ENCODE data around the gene THEMIS.
"Not testable (repeated sequence)": the region's sequence is repeated elsewhere in the genome, so short reads cannot be mapped to it uniquely, and the experiment has no call there.

Gene THEMIS, protein sequence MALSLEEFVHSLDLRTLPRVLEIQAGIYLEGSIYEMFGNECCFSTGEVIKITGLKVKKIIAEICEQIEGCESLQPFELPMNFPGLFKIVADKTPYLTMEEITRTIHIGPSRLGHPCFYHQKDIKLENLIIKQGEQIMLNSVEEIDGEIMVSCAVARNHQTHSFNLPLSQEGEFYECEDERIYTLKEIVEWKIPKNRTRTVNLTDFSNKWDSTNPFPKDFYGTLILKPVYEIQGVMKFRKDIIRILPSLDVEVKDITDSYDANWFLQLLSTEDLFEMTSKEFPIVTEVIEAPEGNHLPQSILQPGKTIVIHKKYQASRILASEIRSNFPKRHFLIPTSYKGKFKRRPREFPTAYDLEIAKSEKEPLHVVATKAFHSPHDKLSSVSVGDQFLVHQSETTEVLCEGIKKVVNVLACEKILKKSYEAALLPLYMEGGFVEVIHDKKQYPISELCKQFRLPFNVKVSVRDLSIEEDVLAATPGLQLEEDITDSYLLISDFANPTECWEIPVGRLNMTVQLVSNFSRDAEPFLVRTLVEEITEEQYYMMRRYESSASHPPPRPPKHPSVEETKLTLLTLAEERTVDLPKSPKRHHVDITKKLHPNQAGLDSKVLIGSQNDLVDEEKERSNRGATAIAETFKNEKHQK

DNA sequence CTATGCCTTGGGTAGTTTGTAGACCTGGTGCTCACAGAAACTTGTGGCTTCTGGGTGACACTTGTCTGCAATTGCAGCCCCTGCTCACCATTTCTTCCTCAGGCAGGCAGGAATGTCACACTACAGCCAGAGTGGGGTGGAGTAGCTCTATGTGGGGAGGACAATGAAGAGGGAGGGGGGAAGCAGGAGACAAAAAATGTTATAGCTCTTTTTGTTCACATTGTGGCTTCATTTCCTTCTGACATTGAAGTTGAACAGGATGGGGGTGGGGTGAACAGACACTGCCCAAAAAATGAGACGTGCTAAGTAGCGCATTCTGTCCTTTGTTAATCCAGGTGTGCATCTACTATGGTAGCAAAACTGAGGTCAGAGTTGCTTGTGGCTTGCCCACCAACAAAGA, at the start of gene THEMIS:
Gene THEMIS (minus strand): TSS at position 124 of the 400 bp plus-strand sequence. CDS start 126 bp downstream, outside the sequence.
- DNase-seq = no peak

DNA sequence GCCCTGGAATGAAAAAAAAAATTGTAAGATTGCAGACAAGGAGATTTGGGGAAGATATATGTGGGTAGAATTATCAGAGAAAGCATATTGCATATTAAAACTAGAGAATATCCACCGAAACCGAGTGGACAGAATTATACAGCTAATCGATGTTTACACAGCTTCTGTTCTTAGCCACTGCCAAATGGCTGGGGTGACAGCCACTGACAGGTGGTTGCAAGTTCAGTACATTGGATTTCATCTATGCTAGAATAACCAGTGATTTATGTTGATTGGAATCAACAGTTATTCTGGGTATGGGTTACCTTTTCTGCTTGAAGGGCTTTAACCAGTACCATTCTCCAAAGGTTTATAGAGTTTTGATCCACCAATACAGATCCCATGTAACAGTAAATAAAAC, 48.4 kb upstream of the THEMIS start:
- DNase-seq = no peak

DNA sequence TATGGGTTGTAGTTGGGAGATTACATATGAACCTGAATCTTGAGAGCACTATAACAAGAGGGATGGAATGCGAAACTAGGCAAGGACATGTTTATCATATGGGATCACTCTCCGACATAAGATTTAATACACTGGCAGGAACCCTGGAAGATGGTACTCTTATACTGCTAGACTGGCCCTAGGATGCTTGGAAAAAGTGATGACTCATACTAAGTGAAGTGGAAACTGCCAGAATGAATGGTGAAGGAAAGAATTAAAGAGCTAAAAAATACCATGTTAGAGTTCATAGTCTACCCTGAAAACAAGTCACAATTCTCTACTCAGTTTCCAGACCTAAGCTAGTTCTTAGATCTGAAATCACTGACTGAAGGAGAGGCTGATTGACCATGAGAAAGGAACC, 45.5 kb upstream of the THEMIS start:
- no peak for DNase-seq

DNA sequence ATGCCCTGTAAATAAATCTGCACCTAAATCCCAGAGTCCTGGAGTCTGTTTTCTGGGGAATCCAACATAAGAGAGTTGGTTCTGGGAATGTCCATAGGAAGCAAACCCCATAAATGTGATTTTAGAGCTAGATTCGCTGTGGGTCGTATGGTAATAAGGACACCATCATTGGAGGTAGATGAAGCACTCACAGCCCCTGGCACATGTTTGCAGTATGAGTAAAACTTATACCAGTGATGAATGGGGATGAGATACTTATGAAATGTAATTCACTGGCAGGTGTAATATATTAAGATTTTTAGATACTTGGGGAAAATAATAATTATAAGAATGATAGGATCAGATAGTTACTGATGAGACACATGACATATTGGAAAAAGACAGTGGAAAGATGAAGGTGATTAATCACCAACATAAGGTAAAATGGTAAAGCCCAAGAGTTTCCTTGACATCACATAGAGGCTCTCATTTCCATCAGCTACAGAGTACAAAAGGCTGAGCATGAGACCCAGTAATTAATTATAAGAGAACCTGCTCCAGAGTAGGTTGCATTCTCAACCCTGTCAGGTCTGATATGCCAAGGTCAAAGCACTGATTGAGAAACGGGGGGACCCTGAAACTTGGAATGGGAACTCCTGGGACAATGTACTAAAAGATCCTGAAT, 44.7 kb upstream of the THEMIS start:
- no peak for DNase-seq

DNA sequence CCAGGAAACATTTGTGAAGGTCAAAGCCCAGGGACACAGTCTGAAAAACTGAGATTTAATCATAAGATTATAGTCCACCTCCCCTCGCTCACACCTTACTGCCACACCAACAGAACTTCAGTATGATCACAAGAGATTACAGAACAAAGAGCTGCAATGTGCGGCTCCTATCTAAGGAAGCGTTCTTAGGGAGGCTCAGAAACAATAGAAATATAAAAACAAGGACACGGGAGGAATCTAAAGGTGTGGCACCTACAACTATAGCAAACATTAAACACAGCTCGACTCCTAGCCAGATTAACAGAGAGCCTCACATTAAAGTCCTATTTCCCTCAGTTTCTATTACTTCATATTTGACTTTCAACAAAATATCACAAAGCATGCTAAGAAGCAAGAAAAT, 40.4 kb upstream of the THEMIS start:
- no peak for DNase-seq

DNA sequence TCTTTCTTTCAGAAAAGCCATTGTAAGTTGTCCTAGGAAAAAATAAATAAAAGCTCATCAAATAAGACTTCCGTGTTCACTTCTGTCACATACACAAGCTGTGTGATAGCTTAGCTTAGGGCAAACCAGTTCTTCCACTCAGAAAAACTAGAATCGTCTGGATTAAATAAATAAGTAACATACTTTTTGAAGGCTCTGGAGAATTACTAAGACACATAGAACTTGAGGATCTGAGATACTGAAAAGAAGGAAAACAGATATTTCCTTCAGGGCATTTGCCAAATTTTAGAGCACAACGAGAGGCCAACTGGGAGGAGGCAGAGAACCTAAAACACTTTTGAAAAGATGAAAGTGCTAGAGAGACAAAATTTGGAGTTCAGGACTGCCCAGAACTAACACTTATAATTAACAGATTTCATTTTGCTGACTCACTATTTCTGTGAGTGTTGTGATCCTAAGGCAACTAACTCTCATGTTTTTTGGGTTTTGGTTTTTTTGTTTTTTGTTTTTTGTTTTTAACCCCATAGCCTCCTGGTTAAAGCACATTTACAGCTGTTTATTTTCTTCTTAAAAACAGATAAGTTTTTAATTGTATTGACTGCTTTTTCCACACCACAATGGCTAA, 38.7 kb upstream of the THEMIS start:
- peak; percentile 18 for DNase-seq

DNA sequence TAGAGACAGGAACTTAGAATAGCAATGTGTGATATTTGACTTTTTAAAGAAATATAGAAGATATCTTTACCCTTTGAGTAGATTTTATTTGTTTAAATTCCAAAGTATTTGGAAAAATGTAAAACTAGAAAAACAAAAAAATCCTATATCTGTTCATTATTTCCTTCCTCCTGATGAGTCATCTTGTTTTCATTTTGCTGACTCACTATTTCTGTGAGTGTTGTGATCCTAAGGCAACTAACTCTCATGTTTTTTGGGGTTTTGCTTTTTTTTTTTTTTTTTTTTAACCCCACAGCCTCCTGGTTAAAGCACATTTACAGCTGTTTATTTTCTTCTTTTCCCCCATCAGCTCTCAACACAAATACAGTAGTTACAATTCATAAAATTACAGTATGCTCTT, 37.8 kb upstream of the THEMIS start:
- peak; percentile 64 for DNase-seq

DNA sequence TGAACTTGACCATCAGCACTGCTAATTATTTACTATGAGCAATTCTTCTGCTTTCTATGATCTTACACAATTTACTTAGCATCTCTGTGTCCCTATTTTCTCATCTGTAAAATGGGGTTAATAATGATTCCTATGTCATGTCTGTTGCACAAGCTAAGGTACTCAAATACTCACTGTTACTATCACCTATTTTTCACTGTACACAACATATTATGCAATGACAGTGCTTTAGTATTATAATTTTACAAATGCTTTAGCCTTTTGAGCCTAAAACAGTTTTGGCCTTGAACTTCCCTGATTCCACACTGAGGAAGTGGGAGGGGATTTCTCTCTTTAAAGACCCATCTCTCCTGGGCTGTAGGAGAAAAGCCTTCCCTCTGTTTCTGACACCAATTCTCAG, 36.9 kb upstream of the THEMIS start:
- DNase-seq = no peak

DNA sequence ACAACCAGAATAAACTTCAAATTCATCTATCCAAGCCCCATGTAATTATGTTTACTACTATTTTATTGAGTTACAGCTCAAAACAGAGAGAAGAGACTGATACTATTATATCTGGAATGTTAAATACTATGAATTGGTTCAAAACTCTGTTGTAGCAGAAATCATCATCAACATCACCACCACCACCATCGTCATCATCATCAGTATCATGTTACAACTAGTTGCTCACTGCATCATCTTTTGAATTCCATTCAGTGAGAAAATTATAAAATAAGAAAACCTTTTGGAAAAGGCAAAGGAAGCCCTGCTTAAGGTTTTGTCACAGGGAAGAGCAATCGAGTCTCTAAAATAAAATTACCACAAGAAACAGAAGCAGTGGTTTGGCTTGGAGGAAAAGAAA, 36.2 kb upstream of the THEMIS start:
- DNase-seq = no peak

DNA sequence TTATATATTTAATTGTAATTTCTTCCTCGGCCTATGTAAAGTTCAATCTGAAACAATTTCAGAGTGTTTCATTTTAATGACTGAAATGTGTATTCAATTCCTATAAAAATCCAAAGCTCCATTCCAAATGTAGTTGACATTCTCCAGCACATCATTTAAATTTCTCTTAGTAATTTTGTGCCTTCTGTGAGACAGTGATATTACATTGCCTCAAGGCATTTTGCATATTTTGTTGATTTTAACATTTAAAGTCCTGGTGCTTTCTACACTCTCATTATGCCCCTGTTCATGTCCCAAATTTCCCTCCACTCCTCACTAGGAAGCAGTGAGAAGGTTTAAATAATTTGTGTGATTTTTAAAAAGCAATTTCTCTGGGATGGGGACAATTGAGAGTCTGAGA, 34.1 kb upstream of the THEMIS start:
- no peak for DNase-seq

DNA sequence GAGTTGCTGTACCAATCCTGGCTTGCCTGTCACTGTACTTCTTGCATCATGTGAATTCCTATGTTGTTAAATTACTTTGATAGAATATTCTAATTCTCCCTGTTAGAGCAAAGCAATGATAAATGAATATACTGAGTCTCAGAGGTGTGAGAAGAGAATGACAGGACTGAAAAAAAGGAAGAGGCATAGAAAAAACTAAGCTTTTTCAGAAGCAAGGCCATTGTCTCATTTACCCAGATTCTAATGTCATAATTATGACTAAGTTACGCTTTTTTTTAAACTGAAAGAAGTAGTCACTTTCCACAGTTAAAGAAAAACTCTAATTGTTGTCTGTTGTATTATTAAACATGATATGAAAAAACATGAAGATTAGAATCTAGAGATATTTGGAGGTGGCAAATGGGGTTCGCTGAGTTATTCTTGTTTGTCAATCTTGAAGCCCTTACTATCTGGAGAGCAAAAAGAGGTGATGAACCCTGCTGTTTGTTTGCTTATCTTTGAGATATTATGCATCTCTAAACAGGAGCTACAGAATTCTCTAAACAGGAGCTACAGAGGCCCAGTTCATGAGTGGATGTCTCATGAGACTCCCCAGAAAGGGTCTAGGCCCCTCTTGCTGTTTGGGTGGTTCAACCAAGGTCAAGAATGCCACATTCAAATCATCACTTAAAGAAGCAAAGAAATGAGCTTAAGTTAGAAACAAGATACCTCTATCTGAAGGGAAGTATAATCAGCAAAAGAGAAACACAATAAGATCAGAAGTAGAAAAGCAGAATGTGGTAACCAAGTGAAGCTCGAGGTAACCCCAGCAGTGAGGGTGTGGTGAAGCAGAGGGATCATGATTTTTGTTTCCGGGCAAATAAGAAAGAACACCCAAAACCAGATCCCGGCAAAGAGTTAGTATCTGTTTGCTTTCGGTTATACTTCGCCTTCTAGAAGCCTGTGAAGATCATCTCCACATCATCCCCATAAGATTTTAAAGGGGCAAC, 33.3 kb upstream of the THEMIS start:
- DNase-seq = no peak

DNA sequence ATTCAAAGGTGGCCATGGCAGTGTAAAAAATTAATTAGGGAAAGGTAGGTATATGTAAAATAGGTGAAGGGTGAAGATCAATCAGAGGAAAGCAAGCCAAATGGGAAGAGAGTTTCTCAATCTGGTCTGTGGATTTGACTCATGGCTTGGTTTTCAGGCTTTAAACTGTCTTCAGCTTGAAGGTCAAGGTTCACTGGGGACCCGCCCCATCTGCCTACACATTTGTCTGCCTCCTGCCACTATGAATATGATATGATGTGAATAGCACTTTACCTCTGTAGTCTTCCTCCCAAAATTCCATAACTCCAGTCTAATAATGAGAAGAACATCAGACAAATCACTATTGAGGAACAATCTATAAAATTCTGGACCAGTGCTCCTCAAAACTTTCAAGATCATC, 32.3 kb upstream of the THEMIS start:
- DNase-seq = no peak

DNA sequence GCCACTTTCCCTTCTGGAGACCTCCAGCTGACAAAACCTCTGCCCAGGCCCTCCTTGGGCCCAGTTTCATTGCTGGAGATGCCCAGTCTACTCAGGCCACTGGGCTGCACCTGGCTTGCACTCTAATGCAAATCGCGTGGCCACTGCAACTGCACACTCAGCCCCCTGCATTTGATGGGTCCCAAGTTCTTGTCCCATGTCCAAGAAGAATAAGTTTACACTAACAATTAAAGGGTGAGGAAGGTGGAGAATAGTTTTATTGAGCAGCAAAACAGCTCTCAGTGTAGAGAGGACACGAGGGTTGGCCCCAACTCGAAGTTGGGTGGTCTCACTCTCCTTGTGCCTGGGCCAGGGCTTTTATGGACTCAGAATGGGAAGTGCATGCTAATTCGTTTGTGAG, 31.9 kb upstream of the THEMIS start:
- no peak for DNase-seq

DNA sequence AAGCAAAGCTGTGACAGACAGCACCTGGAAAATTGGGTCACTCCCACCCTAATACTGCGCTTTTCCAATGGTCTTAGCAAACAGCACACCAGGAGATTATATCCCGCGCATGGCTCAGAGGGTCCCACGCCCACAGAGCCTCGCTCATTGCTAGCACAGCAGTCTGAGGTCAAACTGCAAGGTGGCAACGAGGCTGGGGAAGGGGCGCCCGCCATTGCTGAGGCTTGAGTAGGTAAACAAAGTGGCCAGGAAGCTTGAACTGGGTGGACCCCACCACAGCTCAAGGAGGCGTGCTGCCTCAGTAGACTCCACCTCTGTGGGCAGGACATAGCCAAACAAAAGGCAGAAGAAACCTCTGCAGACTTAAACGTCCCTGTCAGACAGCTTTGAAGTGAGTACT, 25.6 kb upstream of the THEMIS start:
- not testable (repeated sequence) for DNase-seq

DNA sequence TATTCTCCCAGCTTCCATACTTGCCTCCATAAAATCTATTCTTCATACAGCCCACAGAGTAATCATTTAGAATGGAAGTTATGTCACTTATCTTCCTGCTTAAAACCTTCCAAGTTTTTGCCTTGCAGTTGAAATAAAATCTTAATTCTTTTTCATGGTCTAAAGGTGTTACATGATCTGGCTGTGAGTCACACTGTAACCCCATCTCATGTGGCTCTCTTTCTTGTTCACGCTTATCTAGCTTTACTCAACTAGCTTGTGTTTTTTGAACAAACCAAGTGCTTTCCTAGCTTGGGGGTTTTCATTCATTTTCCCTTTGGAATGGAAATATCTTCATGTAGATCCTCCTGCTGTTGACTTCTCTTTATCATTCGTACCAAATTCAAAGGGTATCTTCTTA, 23.6 kb upstream of the THEMIS start:
- no peak for DNase-seq

DNA sequence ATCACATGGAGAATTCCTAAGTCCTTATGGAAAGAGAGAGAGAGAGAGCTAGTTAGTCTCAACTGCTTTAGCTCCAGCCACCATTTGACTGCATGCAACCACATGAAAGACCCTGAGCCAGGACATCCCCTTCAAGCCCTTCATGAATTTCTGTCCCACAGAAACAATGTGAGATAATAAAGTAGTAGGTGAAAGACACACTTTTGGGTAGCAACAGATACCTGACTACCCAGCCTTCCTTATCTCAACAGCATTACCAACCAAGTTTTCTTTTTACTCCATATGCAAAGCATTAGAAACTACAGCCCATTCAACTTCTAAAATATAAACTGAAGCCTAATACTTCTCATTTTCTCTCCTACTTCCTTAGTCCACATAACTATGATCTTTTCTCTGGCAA, 23.2 kb upstream of the THEMIS start:
- no peak for DNase-seq

DNA sequence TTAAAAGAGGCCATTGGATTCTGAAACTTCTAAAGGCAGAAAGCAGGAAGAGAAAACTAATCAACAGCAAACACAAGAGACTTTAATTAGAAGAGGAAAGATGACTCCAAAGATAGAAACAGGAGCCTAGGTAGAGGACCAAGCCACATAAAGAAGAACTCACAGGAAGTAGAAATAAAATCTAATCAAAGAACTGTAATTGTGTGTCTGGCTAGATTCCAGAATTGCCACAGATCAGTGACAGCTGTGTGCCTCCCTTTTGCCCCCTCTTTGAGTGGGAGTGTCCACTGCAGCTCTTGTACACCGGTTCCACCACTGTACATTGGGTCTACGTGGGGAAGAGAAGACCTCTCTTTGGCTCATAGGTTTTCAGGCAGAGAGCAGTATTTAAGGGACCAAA, 22.3 kb upstream of the THEMIS start:
- no peak for DNase-seq

DNA sequence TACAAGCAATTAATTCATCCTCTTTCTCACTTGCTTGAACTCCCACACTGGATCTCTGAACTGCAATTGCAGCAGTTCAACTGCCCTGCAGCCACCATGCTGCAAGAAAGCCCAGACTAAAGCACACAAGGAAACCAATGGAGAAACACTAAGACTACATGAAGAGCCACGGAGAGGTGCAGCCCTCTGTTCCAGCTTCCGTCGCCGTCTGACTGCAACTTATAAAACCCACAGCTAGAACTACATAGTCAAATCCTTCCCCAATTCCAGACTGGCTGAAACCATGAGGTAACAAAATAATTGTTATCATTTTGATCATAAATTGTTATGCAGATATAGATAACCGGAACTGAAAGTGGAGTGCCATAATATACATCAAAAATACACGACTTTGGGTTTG, 21.1 kb upstream of the THEMIS start:
- no peak for DNase-seq

DNA sequence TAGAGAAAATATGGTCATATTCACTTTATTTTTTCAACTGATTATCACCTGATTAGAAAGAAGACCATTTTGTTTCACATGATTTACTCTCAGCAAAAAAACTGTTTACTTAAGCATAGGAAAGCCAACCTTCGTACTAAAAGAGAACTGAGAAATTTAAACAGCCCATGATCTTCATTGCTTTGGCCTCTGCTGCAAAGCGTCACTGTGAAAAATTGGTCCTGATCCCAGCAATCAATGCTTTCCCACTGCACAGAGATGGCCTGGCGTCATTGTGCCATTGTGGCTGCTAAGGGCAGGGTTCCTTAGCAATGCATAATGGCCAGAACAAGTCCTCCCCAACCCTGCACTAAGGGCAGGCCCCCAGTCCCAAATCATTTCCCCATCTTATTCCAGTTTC, 19.9 kb upstream of the THEMIS start:
- DNase-seq = no peak

DNA sequence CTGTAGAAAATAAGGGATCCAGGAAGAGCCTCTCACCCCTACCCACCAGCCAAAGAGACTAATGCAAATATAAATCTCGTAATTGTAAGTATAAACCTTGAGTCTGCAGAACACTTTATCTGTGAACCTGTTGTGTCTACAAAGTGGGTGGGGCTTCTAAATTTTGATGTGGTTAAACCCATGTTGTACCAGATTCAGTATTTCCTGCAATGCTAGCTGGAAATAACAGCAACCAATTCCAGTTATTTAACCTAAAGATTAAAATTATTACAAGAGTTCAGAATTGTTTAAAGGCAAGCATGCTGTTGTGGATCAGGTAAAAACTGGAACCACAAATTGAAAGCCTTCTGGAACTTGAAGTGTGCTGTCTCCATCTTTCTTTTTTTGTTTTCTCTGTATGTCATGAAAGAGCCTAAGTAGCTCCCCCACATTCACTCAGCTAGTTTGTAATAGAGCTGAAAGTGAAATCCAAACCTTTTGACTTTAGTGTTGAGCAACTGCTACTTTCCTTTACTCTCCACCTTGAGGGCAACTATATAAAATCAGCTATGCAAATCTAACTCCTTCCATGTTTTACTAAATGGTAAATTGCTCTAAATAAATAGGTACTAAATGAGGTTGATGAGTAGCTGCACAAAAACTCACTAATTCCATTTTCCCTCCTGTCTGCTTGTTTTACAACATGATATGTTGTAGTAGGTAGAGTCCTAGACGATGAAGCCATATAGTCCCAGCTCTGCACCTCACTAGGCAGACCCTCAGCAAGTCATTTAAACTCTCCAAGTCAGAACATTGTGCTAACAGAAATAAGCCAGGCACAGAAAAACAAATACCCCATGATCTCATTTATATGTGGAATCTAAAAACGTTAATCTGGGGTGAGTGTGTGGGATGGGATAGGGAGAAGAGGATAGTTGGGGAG, 17.9 kb upstream of the THEMIS start:
- no peak for DNase-seq

DNA sequence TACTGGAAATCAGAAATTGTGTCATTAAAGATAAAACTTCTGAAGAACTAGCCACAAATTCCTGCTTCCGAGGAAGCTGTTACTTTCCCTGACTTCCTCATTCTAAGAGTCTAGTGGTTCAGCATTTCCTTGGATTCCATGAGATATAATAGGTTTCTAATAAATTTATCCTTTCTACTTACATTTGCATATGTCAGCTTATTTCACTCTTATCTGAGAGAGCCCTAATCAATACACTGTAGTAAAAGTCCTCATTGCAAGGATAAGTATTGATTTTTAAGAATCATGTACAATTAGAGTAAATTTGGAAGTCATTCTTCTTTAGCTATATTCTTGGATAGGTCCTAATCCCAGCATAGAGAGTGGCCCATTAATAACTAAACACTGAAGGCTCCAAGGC, 16.9 kb upstream of the THEMIS start:
- no peak for DNase-seq

Measured in fibroblast of upper back skin (primary cell).